ENCODE results near the gene MUC5B.

- no peak for TF ChIP-seq CTCF (IDR thresholded peaks at IDR 0.05)
- TF ChIP-seq POLR2A (IDR thresholded peaks at IDR 0.05) = no peak
These were observed 3.4 kb upstream of the MUC5B start for GRCh38 chr11:1219446-1219833.
